ENCODE measurements around the gene AP1S2. TPM values are rescaled to one million over a fixed set of nuclear protein-coding genes. Genes with fewer than 3 reads are reported as not detected.
A peak's percentile ranks its signal among the peaks of the same experiment; 100 is the strongest.

The AP1S2 gene
- total RNA-seq (45.8 TPM), polyA plus RNA-seq (38.7 TPM)
- long read RNA-seq, donor 1, partial matches to known transcripts = 0 of 1 reads
- long read RNA-seq, donor 1, other reads (novel, unspliced or antisense) = 0 of 1 reads
- long read RNA-seq, donor 2, transcript AP1S2-201 (5 exons, 2,237 nt) = major isoform, 22 of 23 reads
- long read RNA-seq, donor 2, partial matches to known transcripts = 0 of 23 reads
- long read RNA-seq, donor 2, other reads (novel, unspliced or antisense) = 0 of 23 reads
- long read RNA-seq, donor 3, transcript AP1S2-201 (5 exons, 2,237 nt) = major isoform, 17 of 17 reads
- long read RNA-seq, donor 3, partial matches to known transcripts = 0 of 17 reads
- long read RNA-seq, donor 3, other reads (novel, unspliced or antisense) = 0 of 17 reads
- long read RNA-seq, donor 4, transcript AP1S2-201 (5 exons, 2,237 nt) = major isoform, 5 of 5 reads
- long read RNA-seq, donor 4, partial matches to known transcripts = 0 of 5 reads
- long read RNA-seq, donor 4, other reads (novel, unspliced or antisense) = 0 of 5 reads
- long read RNA-seq, donor 5, transcript AP1S2-201 (5 exons, 2,237 nt) = major isoform, 29 of 29 reads
- long read RNA-seq, donor 5, partial matches to known transcripts = 0 of 29 reads
- long read RNA-seq, donor 5, other reads (novel, unspliced or antisense) = 0 of 29 reads
- long read RNA-seq, donor 6, transcript AP1S2-201 (5 exons, 2,237 nt) = major isoform, 10 of 10 reads
- long read RNA-seq, donor 6, partial matches to known transcripts = 0 of 10 reads
- long read RNA-seq, donor 6, other reads (novel, unspliced or antisense) = 0 of 10 reads
- long read RNA-seq, donor 7, transcript AP1S2-201 (5 exons, 2,237 nt) = major isoform, 21 of 23 reads
- long read RNA-seq, donor 7, partial matches to known transcripts = 0 of 23 reads
- long read RNA-seq, donor 7, other reads (novel, unspliced or antisense) = 0 of 23 reads
- long read RNA-seq, donor 8, transcript AP1S2-201 (5 exons, 2,237 nt) = major isoform, 6 of 6 reads
- long read RNA-seq, donor 8, partial matches to known transcripts = 0 of 6 reads
- long read RNA-seq, donor 8, other reads (novel, unspliced or antisense) = 0 of 6 reads
- long read RNA-seq, donor 9, transcript AP1S2-201 (5 exons, 2,237 nt) = major isoform, 7 of 7 reads
- long read RNA-seq, donor 9, partial matches to known transcripts = 0 of 7 reads
- long read RNA-seq, donor 9, other reads (novel, unspliced or antisense) = 0 of 7 reads
- long read RNA-seq, donor 10, transcript AP1S2-201 (5 exons, 2,237 nt) = major isoform, 14 of 15 reads
- long read RNA-seq, donor 10, partial matches to known transcripts = 0 of 15 reads
- long read RNA-seq, donor 10, other reads (novel, unspliced or antisense) = 0 of 15 reads

DNA sequence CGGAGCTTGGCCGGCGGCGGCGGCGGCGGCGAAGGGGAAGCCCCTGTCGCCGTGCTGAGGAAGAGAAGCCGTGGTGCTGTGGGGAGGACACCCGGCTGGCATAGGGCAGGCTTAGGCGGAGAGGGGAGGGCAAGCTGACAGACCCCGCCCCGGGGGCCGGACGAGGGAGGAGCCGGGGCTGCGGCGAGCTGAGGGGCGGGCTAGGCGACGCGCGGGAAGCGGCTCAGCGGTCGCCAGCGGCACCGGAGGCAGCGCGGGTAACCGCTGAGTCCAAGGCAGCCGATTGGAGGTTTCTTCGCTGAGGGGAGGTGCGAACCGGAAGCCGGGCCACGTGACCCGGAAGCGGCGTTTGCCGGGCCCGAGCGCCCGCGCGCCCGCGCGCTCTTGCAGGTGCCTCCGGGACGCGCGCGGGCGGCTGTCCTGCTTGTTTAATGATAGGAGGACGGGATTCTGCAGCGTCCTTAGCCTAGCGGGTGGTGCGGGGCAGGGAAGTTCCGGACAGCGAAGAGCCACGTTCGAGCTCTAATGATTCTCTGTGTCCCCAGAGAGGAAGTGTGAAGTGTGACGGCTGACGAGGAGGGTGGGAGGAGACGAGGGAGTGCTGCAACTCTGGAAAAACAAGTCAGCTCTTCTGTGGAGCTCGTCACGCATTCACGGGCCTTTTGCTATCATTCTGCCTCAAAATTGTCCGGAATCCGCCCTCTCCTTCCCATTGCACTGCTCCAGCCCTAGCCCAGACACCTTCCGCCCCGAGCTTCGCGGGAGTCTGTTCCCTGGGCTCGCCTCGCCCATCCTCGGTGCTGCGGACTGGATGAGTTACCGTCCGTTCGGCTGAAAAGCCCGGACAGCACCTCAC, at the start of gene AP1S2:
AP1S2 (minus strand) TSS at position 102 of the 856 bp plus-strand sequence. CDS start 2,289 bp downstream, outside the sequence.
- under 1% methylated on average over 81 of the region's 85 CpGs for WGBS
- Histone ChIP-seq H3K4me3 (ENCODE audit: low read length in 2 of 2) (peak within 1 kb of the TSS; percentile 72 to 73), H3K27ac (ENCODE audit: low read depth in 1 of 2, low read length in 1 of 2) (peak within 1 kb of the TSS; percentile 95 to 96), H3K27me3 (ENCODE audit: control insufficient read depth in 2 of 2, insufficient read depth in 1 of 2, low read length in 1 of 2) (peaks cover 0 to 19% of the 10 kb centered on the region in 2 donors), H3K36me3 (ENCODE audit: control insufficient read depth in 2 of 2, insufficient read depth in 2 of 2, low read length in 1 of 2) (peaks cover 0 to 4% of the 10 kb centered on the region in 2 donors), H3K9me3 (ENCODE audit: control insufficient read depth in 2 of 2, insufficient read depth in 1 of 2, low read length in 1 of 2) (no peaks in the 10 kb centered on the region), H3K4me1 (ENCODE audit: control insufficient read depth in 2 of 2, insufficient read depth in 2 of 2, low read length in 2 of 2) (peaks cover 0 to 14% of the 10 kb centered on the region in 2 donors)
- DNase-seq (ENCODE audit: low read depth in 6 of 9, low spot score in 9 of 9) = peak; percentile 68 to 98 (median 86)

DNA sequence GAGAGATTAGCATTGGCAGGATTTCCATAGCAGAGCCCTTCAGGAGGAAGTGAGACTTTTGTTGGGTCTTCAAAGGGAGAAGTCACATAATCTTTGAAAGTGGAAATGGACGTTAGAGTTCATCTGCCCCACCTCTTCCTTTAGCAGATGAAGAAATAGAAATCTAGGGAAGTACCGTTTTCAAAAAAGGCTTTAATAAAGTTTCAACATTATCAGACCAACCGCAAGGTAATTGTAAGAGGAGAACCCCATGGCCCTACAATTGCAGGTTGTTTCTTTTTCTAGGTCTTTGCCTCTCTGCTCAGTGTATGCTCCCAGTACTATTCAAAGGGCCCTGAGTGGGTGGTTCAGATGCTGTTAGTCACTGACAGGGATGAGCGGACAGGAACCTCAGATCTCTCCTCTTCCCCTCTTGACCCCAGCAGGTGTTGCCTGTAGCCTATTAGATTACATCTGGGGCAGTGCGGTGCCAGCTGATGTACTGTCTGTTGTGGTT, 48.6 kb upstream of the AP1S2 start:
- WGBS = 53% methylated on average over 5 of the region's 5 CpGs
- Histone ChIP-seq H3K4me3 (ENCODE audit: low read length in 2 of 2) (no peak overlapping the region), H3K4me1 (ENCODE audit: control insufficient read depth in 2 of 2, insufficient read depth in 2 of 2, low read length in 2 of 2) (no peaks in the 10 kb centered on the region), H3K27me3 (ENCODE audit: control insufficient read depth in 2 of 2, insufficient read depth in 1 of 2, low read length in 1 of 2) (no peaks in the 10 kb centered on the region), H3K27ac (ENCODE audit: low read depth in 1 of 2, low read length in 1 of 2) (no peak overlapping the region), H3K36me3 (ENCODE audit: control insufficient read depth in 2 of 2, insufficient read depth in 2 of 2, low read length in 1 of 2) (no peaks in the 10 kb centered on the region), H3K9me3 (ENCODE audit: control insufficient read depth in 2 of 2, insufficient read depth in 1 of 2, low read length in 1 of 2) (no peaks in the 10 kb centered on the region)
- peak in 1 of 9 donors; percentile 13 for DNase-seq (ENCODE audit: low read depth in 6 of 9, low spot score in 9 of 9)

DNA sequence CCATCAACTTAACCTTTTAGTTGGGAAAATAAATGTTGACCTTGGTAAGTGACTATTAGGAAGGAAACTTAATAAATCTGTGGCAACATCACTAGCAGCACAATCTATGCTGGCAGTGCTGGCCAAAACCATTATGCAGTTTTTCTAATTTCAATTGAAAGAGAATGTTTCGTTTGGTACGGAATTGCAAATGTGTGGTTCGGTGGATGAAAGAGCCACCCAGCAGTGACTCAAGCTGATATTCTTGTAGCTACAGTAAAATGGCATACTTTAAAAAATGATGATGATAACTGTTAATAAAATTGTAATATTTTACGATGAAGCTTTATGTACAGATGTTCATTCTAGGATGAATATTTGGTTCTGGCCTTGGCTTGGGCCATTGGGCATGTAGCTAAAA, 40.7 kb upstream of the AP1S2 start:
- H3K27ac ChIP-seq (ENCODE audit: low read depth in 1 of 2, low read length in 1 of 2) = no peak overlapping the region
- WGBS = 98% methylated on average over 4 of the region's 4 CpGs
- H3K9me3 ChIP-seq (ENCODE audit: control insufficient read depth in 2 of 2, insufficient read depth in 1 of 2, low read length in 1 of 2) = no peaks in the 10 kb centered on the region
- H3K36me3 ChIP-seq (ENCODE audit: control insufficient read depth in 2 of 2, insufficient read depth in 2 of 2, low read length in 1 of 2) = no peaks in the 10 kb centered on the region
- no peaks in the 10 kb centered on the region for H3K27me3 ChIP-seq (ENCODE audit: control insufficient read depth in 2 of 2, insufficient read depth in 1 of 2, low read length in 1 of 2)
- no peak for DNase-seq (ENCODE audit: low read depth in 6 of 9, low spot score in 9 of 9)
- H3K4me1 ChIP-seq (ENCODE audit: control insufficient read depth in 2 of 2, insufficient read depth in 2 of 2, low read length in 2 of 2) = no peaks in the 10 kb centered on the region
- H3K4me3 ChIP-seq (ENCODE audit: low read length in 2 of 2) = no peak overlapping the region

DNA sequence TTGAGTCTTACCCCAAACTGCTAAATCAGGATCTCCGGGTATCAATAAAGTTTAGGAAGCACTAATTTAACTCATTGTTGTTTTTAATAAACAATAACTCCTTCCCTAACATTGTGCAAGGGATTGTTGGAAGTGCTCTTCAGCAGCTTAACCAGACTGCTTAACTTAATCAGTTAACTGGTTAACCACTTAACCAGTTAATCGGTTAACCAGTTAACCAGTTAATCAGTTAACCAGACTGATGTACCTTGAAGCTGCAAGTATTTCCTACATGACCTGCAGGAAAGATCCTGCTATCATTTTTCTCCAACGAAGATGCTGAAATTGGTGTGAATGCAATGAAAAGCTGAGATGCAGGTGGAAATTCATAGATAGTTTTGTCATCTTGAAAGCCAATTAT, 40.1 kb upstream of the AP1S2 start:
- Histone ChIP-seq H3K27me3 (ENCODE audit: control insufficient read depth in 2 of 2, insufficient read depth in 1 of 2, low read length in 1 of 2) (no peaks in the 10 kb centered on the region), H3K36me3 (ENCODE audit: control insufficient read depth in 2 of 2, insufficient read depth in 2 of 2, low read length in 1 of 2) (no peaks in the 10 kb centered on the region), H3K9me3 (ENCODE audit: control insufficient read depth in 2 of 2, insufficient read depth in 1 of 2, low read length in 1 of 2) (no peaks in the 10 kb centered on the region), H3K27ac (ENCODE audit: low read depth in 1 of 2, low read length in 1 of 2) (no peak overlapping the region), H3K4me1 (ENCODE audit: control insufficient read depth in 2 of 2, insufficient read depth in 2 of 2, low read length in 2 of 2) (no peaks in the 10 kb centered on the region), H3K4me3 (ENCODE audit: low read length in 2 of 2) (no peak overlapping the region)
- no peak for DNase-seq (ENCODE audit: low read depth in 6 of 9, low spot score in 9 of 9)
- 95% methylated on average over 3 of the region's 3 CpGs for WGBS

DNA sequence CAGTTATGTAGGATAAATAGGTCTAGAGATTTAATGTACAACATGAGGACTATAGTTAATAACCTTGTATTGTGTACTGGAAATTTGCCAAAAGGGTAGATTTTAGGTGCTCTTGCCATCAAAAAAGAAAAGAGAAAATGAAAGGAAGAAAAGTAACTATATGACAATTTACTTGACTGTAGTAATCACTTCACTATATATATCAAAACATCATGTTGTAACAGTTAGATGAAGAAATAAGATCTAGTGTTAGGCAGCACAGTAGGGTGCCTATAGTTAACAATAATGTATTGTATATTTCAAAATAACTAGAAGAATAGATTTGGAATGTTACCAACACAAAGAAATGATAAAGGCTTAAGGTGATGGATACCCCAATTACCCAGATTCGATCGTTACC, 35.9 kb upstream of the AP1S2 start:
- no peak overlapping the region for H3K4me3 ChIP-seq (ENCODE audit: low read length in 2 of 2)
- H3K36me3 ChIP-seq (ENCODE audit: control insufficient read depth in 2 of 2, insufficient read depth in 2 of 2, low read length in 1 of 2) = no peaks in the 10 kb centered on the region
- no peak for DNase-seq (ENCODE audit: low read depth in 6 of 9, low spot score in 9 of 9)
- no peaks in the 10 kb centered on the region for H3K9me3 ChIP-seq (ENCODE audit: control insufficient read depth in 2 of 2, insufficient read depth in 1 of 2, low read length in 1 of 2)
- 97% methylated on average over 2 of the region's 2 CpGs for WGBS
- H3K27me3 ChIP-seq (ENCODE audit: control insufficient read depth in 2 of 2, insufficient read depth in 1 of 2, low read length in 1 of 2) = no peaks in the 10 kb centered on the region
- no peak overlapping the region for H3K27ac ChIP-seq (ENCODE audit: low read depth in 1 of 2, low read length in 1 of 2)
- H3K4me1 ChIP-seq (ENCODE audit: control insufficient read depth in 2 of 2, insufficient read depth in 2 of 2, low read length in 2 of 2) = no peaks in the 10 kb centered on the region

DNA sequence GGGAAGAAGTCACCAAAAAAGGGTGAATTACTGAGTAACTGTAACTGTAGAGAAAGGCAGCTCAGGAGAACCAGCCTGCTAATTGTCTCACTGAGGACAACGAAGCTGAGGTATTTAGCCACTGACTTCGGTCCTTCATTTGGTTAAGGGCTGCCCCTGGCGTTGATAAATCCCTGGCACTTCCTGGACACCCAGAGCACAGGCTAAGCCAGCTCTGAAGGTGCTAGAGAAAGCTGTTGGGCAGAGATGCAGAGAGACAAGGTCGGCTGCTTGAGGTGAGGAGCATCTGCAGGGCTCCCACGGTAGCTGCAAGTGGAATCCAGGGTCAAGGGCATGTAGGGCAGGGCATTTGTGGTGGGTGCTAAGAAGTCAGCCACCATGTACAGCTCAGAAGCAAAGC, 33.4 kb upstream of the AP1S2 start:
- no peak overlapping the region for H3K27ac ChIP-seq (ENCODE audit: low read depth in 1 of 2, low read length in 1 of 2)
- WGBS = 94% methylated on average over 5 of the region's 5 CpGs

DNA sequence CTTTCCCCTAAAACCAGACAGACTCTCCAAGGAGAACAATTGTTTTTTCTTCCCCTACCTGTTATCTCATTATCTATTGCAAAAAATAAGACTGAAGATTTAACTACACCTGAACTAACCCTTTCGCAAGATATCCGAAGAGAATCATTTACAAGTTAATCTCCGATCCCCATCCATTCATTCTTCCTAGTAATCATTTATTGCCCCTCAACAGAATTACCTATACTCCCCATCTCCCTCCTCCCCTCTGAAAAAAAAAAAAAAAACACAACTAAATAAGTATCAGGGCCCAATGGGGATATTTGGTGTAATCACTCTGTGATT, 28.9 kb upstream of the AP1S2 start:
- Histone ChIP-seq H3K27me3 (ENCODE audit: control insufficient read depth in 2 of 2, insufficient read depth in 1 of 2, low read length in 1 of 2) (no peaks in the 10 kb centered on the region), H3K4me1 (ENCODE audit: control insufficient read depth in 2 of 2, insufficient read depth in 2 of 2, low read length in 2 of 2) (no peaks in the 10 kb centered on the region), H3K36me3 (ENCODE audit: control insufficient read depth in 2 of 2, insufficient read depth in 2 of 2, low read length in 1 of 2) (no peaks in the 10 kb centered on the region), H3K4me3 (ENCODE audit: low read length in 2 of 2) (no peak overlapping the region), H3K9me3 (ENCODE audit: control insufficient read depth in 2 of 2, insufficient read depth in 1 of 2, low read length in 1 of 2) (no peaks in the 10 kb centered on the region), H3K27ac (ENCODE audit: low read depth in 1 of 2, low read length in 1 of 2) (no peak overlapping the region)
- no peak for DNase-seq (ENCODE audit: low read depth in 6 of 9, low spot score in 9 of 9)
- 98% methylated on average over 3 of the region's 3 CpGs for WGBS

More for the DNA sequence above, 33.4 kb upstream of the AP1S2 start:
- no peak overlapping the region for H3K4me3 ChIP-seq (ENCODE audit: low read length in 2 of 2)
- DNase-seq (ENCODE audit: low read depth in 6 of 9, low spot score in 9 of 9) = no peak
- no peaks in the 10 kb centered on the region for H3K4me1 ChIP-seq (ENCODE audit: control insufficient read depth in 2 of 2, insufficient read depth in 2 of 2, low read length in 2 of 2)
- H3K36me3 ChIP-seq (ENCODE audit: control insufficient read depth in 2 of 2, insufficient read depth in 2 of 2, low read length in 1 of 2) = no peaks in the 10 kb centered on the region
- H3K9me3 ChIP-seq (ENCODE audit: control insufficient read depth in 2 of 2, insufficient read depth in 1 of 2, low read length in 1 of 2) = no peaks in the 10 kb centered on the region
- no peaks in the 10 kb centered on the region for H3K27me3 ChIP-seq (ENCODE audit: control insufficient read depth in 2 of 2, insufficient read depth in 1 of 2, low read length in 1 of 2)
